CD4-positive, alpha-beta memory T cell (primary cell): ENCODE results near the gene ASGR1. TPM values are rescaled to one million over a fixed set of nuclear protein-coding genes. Genes with fewer than 3 reads are reported as not detected.

Source experiments
- CTCF ChIA-PET: fragments of 350-600 bp; sonication (Branson Sonifier 250); formaldehyde crosslinking; loops from one replicate; lab custom pipeline; 2021; ENCODE audit warnings: inconsistent platforms; ENCODE audit not compliant: partially characterized antibody; lab: Charles Lee
- POLR2A ChIA-PET: fragments of 350-600 bp; sonication (Branson Sonifier 250); formaldehyde crosslinking; loops from one replicate; lab custom pipeline; 2021; ENCODE audit not compliant: partially characterized antibody; lab: Charles Lee
- DNase-seq, 5 donors: peaks; one replicate each; pipeline versions ENCODE4 v3.0.0 to v3.0.0-alpha.2; 2020 to 2022; ENCODE audit warnings: mixed read lengths in 1 of 5
- H3K27ac ChIP-seq: one replicate; pipeline ENCODE4 v1.7.0; 2013; ENCODE audit warnings: low read depth, low read length
- H3K27me3 ChIP-seq: 2 replicates; pipeline ENCODE4 v1.7.0; 2013; ENCODE audit warnings: mild to moderate bottlenecking, low read length, moderate library complexity; ENCODE audit not compliant: insufficient read depth
- H3K36me3 ChIP-seq: 2 replicates; pipeline ENCODE4 v1.7.0; 2013; ENCODE audit warnings: mild to moderate bottlenecking, low read length, moderate library complexity; ENCODE audit not compliant: insufficient read depth
- H3K4me1 ChIP-seq: 2 replicates; pipeline ENCODE4 v1.7.0; 2013; ENCODE audit warnings: mild to moderate bottlenecking, low read length, moderate library complexity; ENCODE audit not compliant: insufficient read depth
- H3K4me3 ChIP-seq, 2 donors: one replicate each; pipeline ENCODE4 v1.7.0; 2013; ENCODE audit warnings: low read length in 2 of 2, mild to moderate bottlenecking in 1 of 2
- H3K9me3 ChIP-seq, 2 donors: one replicate each; pipeline ENCODE4 v1.7.0; 2013; ENCODE audit warnings: low read length in 2 of 2, control low read depth in 1 of 2; ENCODE audit not compliant: control insufficient read depth in 1 of 2
- H3K27ac Mint-ChIP-seq, 7 donors: one replicate each; pipeline ENCODE4 v1.8.0; 2020 to 2021; ENCODE audit warnings: mixed read lengths in 7 of 7, mild to moderate bottlenecking in 6 of 7, inconsistent platforms in 3 of 7, moderate library complexity in 3 of 7
- H3K27me3 Mint-ChIP-seq, 2 donors: one replicate each; pipeline ENCODE4 v1.8.0; 2020 to 2021; ENCODE audit warnings: mixed read lengths in 2 of 2
- H3K36me3 Mint-ChIP-seq, 2 donors: one replicate each; pipeline ENCODE4 v1.8.0; 2020 to 2021; ENCODE audit warnings: mixed read lengths in 2 of 2, inconsistent platforms in 1 of 2, mild to moderate bottlenecking in 1 of 2
- H3K4me1 Mint-ChIP-seq, 4 donors: one replicate each; pipeline ENCODE4 v1.8.0; 2020 to 2021; ENCODE audit warnings: mixed read lengths in 4 of 4, mild to moderate bottlenecking in 1 of 4
- H3K4me3 Mint-ChIP-seq, 8 donors: one replicate each; pipeline ENCODE4 v1.8.0; 2020 to 2021; ENCODE audit warnings: mixed read lengths in 8 of 8, mild to moderate bottlenecking in 7 of 8, moderate library complexity in 6 of 8, inconsistent platforms in 3 of 8
- H3K9me3 Mint-ChIP-seq, 8 donors: one replicate each; pipeline ENCODE4 v1.8.0; 2020 to 2021; ENCODE audit warnings: mixed read lengths in 8 of 8, mild to moderate bottlenecking in 5 of 8, inconsistent platforms in 3 of 8, moderate library complexity in 1 of 8
- intact Hi-C: fragments of 100-400 bp; cut with micrococcal nuclease; formaldehyde crosslinking; loops from one replicate; pipeline ENCODE4 v1.15.1; 2023
- polyA plus RNA-seq, 2 donors: library from polyadenylated mRNA; unstranded; fragments of 300-500 nt; fragmentation: Illumina TruSeq; gene quantifications; one replicate each; pipeline ENCODE4 v1.2.3, GENCODE V29; 2021
- total RNA-seq, 2 experiments: library from RNA; stranded (reverse); gene quantifications; one replicate each; pipeline ENCODE4 v1.2.3, GENCODE V29; 2021

The ASGR1 gene
- total and polyA plus RNA-seq, 4 experiments from 2014 or later: not detected

- peak in 1 of 5 donors; percentile 9 for DNase-seq
- Mint-ChIP-seq H3K9me3 (peaks cover 0 to 3% (median 0%) of the 10 kb centered on the region in 8 donors), H3K4me1 (peaks cover 16 to 49% (median 30%) of the 10 kb centered on the region in 4 donors), H3K27ac (peak overlapping the region; percentile 12 to 78 (median 67)), H3K4me3 (no peak overlapping the region), H3K36me3 (peaks cover 0 to 5% of the 10 kb centered on the region in 2 donors), H3K27me3 (peaks cover 0 to 13% of the 10 kb centered on the region in 2 donors)
- H3K27ac ChIP-seq: no peak overlapping the region
- H3K27me3 ChIP-seq: no peaks in the 10 kb centered on the region
- ChIA-PET POLR2A (no interaction called here), CTCF (no interaction called here)
- H3K4me1 ChIP-seq: peaks cover 31% of the 10 kb centered on the region
- intact Hi-C loops: no loop called here
- no peaks in the 10 kb centered on the region for H3K9me3 ChIP-seq
- H3K4me3 ChIP-seq: no peak overlapping the region
- no peaks in the 10 kb centered on the region for H3K36me3 ChIP-seq
Observed at GRCh38 chr17:7211491-7212273, 32.5 kb upstream of the ASGR1 start.

GRCh38 chr17:7208754-7209460 is 29.7 kb upstream of the ASGR1 start:
- intact Hi-C loops: no loop called here
- no peaks in the 10 kb centered on the region for H3K36me3 Mint-ChIP-seq
- DNase-seq: peak in 1 of 5 donors; percentile 31
- peak overlapping the region in 3 of 7 donors; percentile 48 to 70 (median 60) for H3K27ac Mint-ChIP-seq
- Histone ChIP-seq H3K4me3 (no peak overlapping the region), H3K9me3 (no peaks in the 10 kb centered on the region), H3K36me3 (no peaks in the 10 kb centered on the region), H3K27ac (no peak overlapping the region), H3K27me3 (no peaks in the 10 kb centered on the region), H3K4me1 (peaks cover 28% of the 10 kb centered on the region)
- peaks cover 0 to 10% of the 10 kb centered on the region in 2 donors for H3K27me3 Mint-ChIP-seq
- H3K4me1 Mint-ChIP-seq: peaks cover 22 to 49% (median 33%) of the 10 kb centered on the region in 4 donors
- H3K4me3 Mint-ChIP-seq: peak overlapping the region in 1 of 8 donors; percentile 4
- H3K9me3 Mint-ChIP-seq: peaks cover 0 to 3% (median 0%) of the 10 kb centered on the region in 8 donors
- ChIA-PET POLR2A (interaction anchor here (1.0 to 1.6 kb wide), 2 partner anchors 9 to 29 kb away, joined by 3 to 4 read pairs; no protein-coding TSS in a partner anchor), CTCF (interaction anchor here (1.2 kb wide), 1 partner anchor 26 kb away, joined by 3 read pairs; the partner anchor contains the start of gene DVL2)

- no peaks in the 10 kb centered on the region for H3K36me3 ChIP-seq
- Mint-ChIP-seq H3K9me3 (peaks cover 0 to 3% (median 0%) of the 10 kb centered on the region in 8 donors), H3K4me3 (no peak overlapping the region), H3K27ac (peak overlapping the region in 4 of 7 donors; percentile 1 to 70 (median 54)), H3K4me1 (peaks cover 16 to 47% (median 30%) of the 10 kb centered on the region in 4 donors), H3K27me3 (peaks cover 0 to 10% of the 10 kb centered on the region in 2 donors), H3K36me3 (no peaks in the 10 kb centered on the region)
- H3K27me3 ChIP-seq: no peaks in the 10 kb centered on the region
- peak in 1 of 5 donors; percentile 40 for DNase-seq
- ChIA-PET CTCF (interaction anchor here (1.2 kb wide), 1 partner anchor 26 kb away, joined by 3 read pairs; the partner anchor contains the start of gene DVL2), POLR2A (interaction anchor here (0.6 to 1.6 kb wide), 5 partner anchors 9 to 172 kb away, joined by 3 to 5 read pairs (median 3); partner anchors contain the start of genes DLG4 and SLC16A13)
- H3K9me3 ChIP-seq: no peaks in the 10 kb centered on the region
- H3K27ac ChIP-seq: no peak overlapping the region
- intact Hi-C loops: no loop called here
- no peak overlapping the region for H3K4me3 ChIP-seq
- H3K4me1 ChIP-seq: peaks cover 22% of the 10 kb centered on the region
Observed at GRCh38 chr17:7208027-7208571, 28.9 kb upstream of the ASGR1 start.

GRCh38 chr17:7207120-7208001 is 28.2 kb upstream of the ASGR1 start:
- H3K4me3 Mint-ChIP-seq: peak overlapping the region in 1 of 8 donors; percentile 45
- Histone ChIP-seq H3K27me3 (no peaks in the 10 kb centered on the region), H3K36me3 (no peaks in the 10 kb centered on the region), H3K9me3 (no peaks in the 10 kb centered on the region), H3K27ac (no peak overlapping the region), H3K4me1 (peaks cover 21% of the 10 kb centered on the region), H3K4me3 (no peak overlapping the region)
- POLR2A ChIA-PET: interaction anchor here (0.6 to 1.4 kb wide), 4 partner anchors 12 to 171 kb away, joined by 3 to 5 read pairs (median 4); partner anchors contain the start of genes DLG4, DVL2 and SLC16A13
- peaks cover 16 to 44% (median 29%) of the 10 kb centered on the region in 4 donors for H3K4me1 Mint-ChIP-seq
- DNase-seq: peak in 1 of 5 donors; percentile 29
- H3K9me3 Mint-ChIP-seq: peaks cover 0 to 3% (median 0%) of the 10 kb centered on the region in 8 donors
- intact Hi-C loops: no loop called here
- H3K27me3 Mint-ChIP-seq: peaks cover 0 to 10% of the 10 kb centered on the region in 2 donors
- CTCF ChIA-PET: interaction anchor here (1.2 kb wide), 1 partner anchor 27 kb away, joined by 3 read pairs; the partner anchor contains the start of gene DVL2
- peak overlapping the region; percentile 92 to 100 (median 100) for H3K27ac Mint-ChIP-seq
- no peaks in the 10 kb centered on the region for H3K36me3 Mint-ChIP-seq

GRCh38 chr17:7205561-7205960 is 26.4 kb upstream of the ASGR1 start:
- Mint-ChIP-seq H3K4me1 (peaks cover 15 to 38% (median 28%) of the 10 kb centered on the region in 4 donors), H3K36me3 (no peaks in the 10 kb centered on the region), H3K9me3 (peaks cover 0 to 3% (median 0%) of the 10 kb centered on the region in 8 donors), H3K27me3 (peaks cover 0 to 3% of the 10 kb centered on the region in 2 donors), H3K4me3 (peak overlapping the region; percentile 78 to 92 (median 89)), H3K27ac (peak overlapping the region; percentile 92 to 100 (median 100))
- H3K27ac ChIP-seq: peak overlapping the region; percentile 92
- CTCF ChIA-PET: no interaction called here
- POLR2A ChIA-PET: interaction anchor here (0.7 to 2.9 kb wide), 7 partner anchors 9 to 379 kb away, joined by 3 to 13 read pairs (median 4); partner anchors contain the start of genes ACADVL, DLG4, GABARAP and PHF23
- peaks cover 21% of the 10 kb centered on the region for H3K4me1 ChIP-seq
- intact Hi-C loops: loop anchor here (1.0 kb wide), 2 partner anchors 9 to 34 kb away; partner anchors contain the start of gene PHF23
- DNase-seq: peak in 1 of 5 donors; percentile 45
- no peaks in the 10 kb centered on the region for H3K9me3 ChIP-seq
- peak overlapping the region in 1 of 2 donors; percentile 51 for H3K4me3 ChIP-seq
- H3K36me3 ChIP-seq: no peaks in the 10 kb centered on the region
- no peaks in the 10 kb centered on the region for H3K27me3 ChIP-seq
